CD4-positive, alpha-beta T cell (primary cell): ENCODE results near the gene TYW3. TPM values are rescaled to one million over a fixed set of nuclear protein-coding genes. Genes with fewer than 3 reads are reported as not detected.
"Not testable (repeated sequence)": the region's sequence is repeated elsewhere in the genome, so short reads cannot be mapped to it uniquely, and the experiment has no call there.

Experiments
- ATAC-seq: fragments of 200-7000 bp; cut with Tn5 transposase; one replicate; pipeline ENCODE4 v1.10.0; 2022; ENCODE audit warnings: mild to moderate bottlenecking; ENCODE audit not compliant: poor library complexity
- CTCF ChIA-PET: fragments of 350-600 bp; sonication (Branson Sonifier 250); formaldehyde crosslinking; loops from one replicate; lab custom pipeline; 2021; ENCODE audit warnings: antibody characterized with exemption, inconsistent platforms; lab: Charles Lee
- POLR2A ChIA-PET: fragments of 350-600 bp; sonication (Branson Sonifier 250); formaldehyde crosslinking; loops from one replicate; lab custom pipeline; 2021; ENCODE audit warnings: antibody characterized with exemption, inconsistent platforms; lab: Charles Lee
- DNase-seq, 14 experiments: peaks; one replicate each; pipeline ENCODE4 v3.0.0-alpha.2; 2013 to 2020; ENCODE audit warnings: mixed read lengths in 2 of 14
- H3K27ac ChIP-seq, 2 donors: one replicate each; pipeline versions ENCODE4 v1.5.1 to v1.7.0; 2013; ENCODE audit warnings: low read length in 2 of 2, low read depth in 1 of 2, mild to moderate bottlenecking in 1 of 2
- H3K27me3 ChIP-seq, 2 experiments: 1 replicate in 1 of 2; 2 replicates in 1 of 2; pipeline versions ENCODE4 v1.6.1 to v1.7.0; 2013; ENCODE audit warnings: low read length in 2 of 2, control low read depth in 1 of 2, mild to moderate bottlenecking in 1 of 2, moderate library complexity in 1 of 2; ENCODE audit not compliant: insufficient read depth in 2 of 2, control insufficient read depth in 1 of 2
- H3K36me3 ChIP-seq: one replicate; pipeline ENCODE4 v1.6.1; 2013; ENCODE audit warnings: low read length, control low read depth; ENCODE audit not compliant: insufficient read depth
- H3K4me1 ChIP-seq: one replicate; pipeline ENCODE4 v1.6.1; 2013; ENCODE audit warnings: low read length, control low read depth; ENCODE audit not compliant: insufficient read depth
- H3K4me3 ChIP-seq: one replicate; pipeline ENCODE4 v1.5.1; 2013; ENCODE audit warnings: mild to moderate bottlenecking, low read length, moderate library complexity
- H3K9me3 ChIP-seq, 2 experiments: 1 replicate in 1 of 2; 2 replicates in 1 of 2; pipeline versions ENCODE4 v1.6.1 to v1.7.0; 2013; ENCODE audit warnings: low read length in 2 of 2, mild to moderate bottlenecking in 2 of 2, control low read depth in 1 of 2, moderate library complexity in 1 of 2; ENCODE audit not compliant: control insufficient read depth in 1 of 2, insufficient read depth in 1 of 2
- H3K27ac Mint-ChIP-seq: one replicate; pipeline ENCODE4 v1.8.0; 2020; ENCODE audit warnings: mixed read lengths
- H3K27me3 Mint-ChIP-seq: one replicate; pipeline ENCODE4 v1.8.0; 2021; ENCODE audit warnings: mixed read lengths
- H3K36me3 Mint-ChIP-seq: one replicate; pipeline ENCODE4 v1.8.0; 2021; ENCODE audit warnings: low read depth, mixed read lengths
- H3K4me1 Mint-ChIP-seq: one replicate; pipeline ENCODE4 v1.8.0; 2021; ENCODE audit warnings: low read depth, mixed read lengths
- H3K4me3 Mint-ChIP-seq: one replicate; pipeline ENCODE4 v1.8.0; 2020; ENCODE audit warnings: mild to moderate bottlenecking, mixed read lengths
- H3K9me3 Mint-ChIP-seq: one replicate; pipeline ENCODE4 v1.8.0; 2020; ENCODE audit warnings: mixed read lengths
- CTCF ChIP-seq: fragments of 200-600 bp; IDR thresholded peaks from one replicate; pipeline ENCODE4 v1.8.0; 2022; ENCODE audit warnings: antibody characterized with exemption, mild to moderate bottlenecking
- intact Hi-C, 2 experiments: fragments of 100-400 bp; cut with DNase I in 1 of 2; cut with micrococcal nuclease in 1 of 2; formaldehyde crosslinking; loops; one replicate each; pipeline versions ENCODE4 v1.15.1 to v1.9.0; 2023 to 2025; cut with DNase I, micrococcal nuclease
- total RNA-seq, 174 experiments: library from RNA in 2 of 174; stranded (reverse) in 2 of 174; gene quantifications; one replicate each; pipeline ENCODE4 v1.2.3 and lab custom pipeline; 2021 to 2026

Gene TYW3
- total RNA-seq, 2 experiments from 2014 or later, result 9.9 to 10.1 TPM

GRCh38 chr1:74737333-74737732, 4.4 kb downstream of the TYW3 start:
- H3K4me3 ChIP-seq, result no peak overlapping the region
- Mint-ChIP-seq H3K27me3 (no peaks in the 10 kb centered on the region), H3K36me3 (peaks cover 71% of the 10 kb centered on the region), H3K27ac (no peak overlapping the region), H3K4me3 (no peak overlapping the region), H3K9me3 (no peaks in the 10 kb centered on the region), H3K4me1 (peaks cover 29% of the 10 kb centered on the region)
- no peaks in the 10 kb centered on the region for H3K9me3 ChIP-seq
- TF ChIP-seq CTCF, result no peak
- POLR2A ChIA-PET, result no interaction called here
- CTCF ChIA-PET, result no interaction called here
- intact Hi-C loops, result loop anchor here (10.0 kb wide), 2 partner anchors 543 to 987 kb away; partner anchors contain the start of genes ACADM (in 1 of the 2), FPGT (in 1 of the 2) and LRRIQ3 (in 1 of the 2)
- peaks cover 14% of the 10 kb centered on the region for H3K4me1 ChIP-seq
- H3K36me3 ChIP-seq, result peaks cover 52% of the 10 kb centered on the region
- ATAC-seq (no peak), DNase-seq (no peak)
- no peaks in the 10 kb centered on the region for H3K27me3 ChIP-seq
- H3K27ac ChIP-seq, result no peak overlapping the region

- H3K27me3 ChIP-seq, H3K4me1 Mint-ChIP-seq, H3K27me3 Mint-ChIP-seq, H3K9me3 ChIP-seq, H3K27ac Mint-ChIP-seq, H3K4me3 ChIP-seq, ATAC-seq, intact Hi-C loops, H3K4me3 Mint-ChIP-seq, H3K4me1 ChIP-seq, POLR2A ChIA-PET, DNase-seq, H3K27ac ChIP-seq, H3K9me3 Mint-ChIP-seq, CTCF ChIA-PET: not testable (repeated sequence)
- H3K36me3 Mint-ChIP-seq, result peaks cover 88% of the 10 kb centered on the region
- peaks cover 71% of the 10 kb centered on the region for H3K36me3 ChIP-seq
These were observed 7.5 kb downstream of the TYW3 start for GRCh38 chr1:74740307-74740980.

- H3K36me3 ChIP-seq, result peaks cover 67% of the 10 kb centered on the region
- CTCF ChIA-PET, H3K27me3 Mint-ChIP-seq, H3K4me3 Mint-ChIP-seq, H3K27me3 ChIP-seq, H3K4me1 ChIP-seq, H3K4me3 ChIP-seq, H3K27ac Mint-ChIP-seq, H3K9me3 ChIP-seq, H3K4me1 Mint-ChIP-seq, H3K27ac ChIP-seq, ATAC-seq, H3K9me3 Mint-ChIP-seq, intact Hi-C loops, DNase-seq: not testable (repeated sequence)
- H3K36me3 Mint-ChIP-seq, result peaks cover 95% of the 10 kb centered on the region
- POLR2A ChIA-PET, result interaction anchor here (1.2 kb wide), 1 partner anchor 11 kb away, joined by 3 read pairs; no protein-coding TSS in a partner anchor
These were observed 12.3 kb downstream of the TYW3 start for GRCh38 chr1:74745247-74745646.

- H3K4me1 Mint-ChIP-seq, result no peaks in the 10 kb centered on the region
- H3K36me3 Mint-ChIP-seq, result peaks cover 95% of the 10 kb centered on the region
- no peaks in the 10 kb centered on the region for H3K27me3 Mint-ChIP-seq
- peaks cover 62% of the 10 kb centered on the region for H3K36me3 ChIP-seq
- no peaks in the 10 kb centered on the region for H3K4me1 ChIP-seq
- intact Hi-C loops, result no loop called here
- H3K9me3 Mint-ChIP-seq, result no peaks in the 10 kb centered on the region
- no peak overlapping the region for H3K27ac ChIP-seq
- H3K27me3 ChIP-seq, result no peaks in the 10 kb centered on the region
- no peak overlapping the region for H3K27ac Mint-ChIP-seq
- H3K9me3 ChIP-seq, result peaks cover 0 to 5% of the 10 kb centered on the region in 2 experiments
- DNase-seq (no peak), ATAC-seq (no peak)
- no peak overlapping the region for H3K4me3 Mint-ChIP-seq
- TF ChIP-seq CTCF, result no peak
- H3K4me3 ChIP-seq, result no peak overlapping the region
- ChIA-PET CTCF (no interaction called here), POLR2A (no interaction called here)
These were observed 16.0 kb downstream of the TYW3 start for GRCh38 chr1:74748960-74749359.
